ENCODE measurements around the gene CT55.
"Not testable (repeated sequence)": the region's sequence is repeated elsewhere in the genome, so short reads cannot be mapped to it uniquely, and the experiment has no call there.

CT55 gene, protein sequence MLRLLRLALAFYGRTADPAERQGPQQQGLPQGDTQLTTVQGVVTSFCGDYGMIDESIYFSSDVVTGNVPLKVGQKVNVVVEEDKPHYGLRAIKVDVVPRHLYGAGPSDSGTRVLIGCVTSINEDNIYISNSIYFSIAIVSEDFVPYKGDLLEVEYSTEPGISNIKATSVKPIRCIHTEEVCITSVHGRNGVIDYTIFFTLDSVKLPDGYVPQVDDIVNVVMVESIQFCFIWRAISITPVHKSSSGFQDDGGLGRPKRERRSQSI

GRCh38 chrX:135170877-135171519 is at the start of gene CT55:
CT55 (minus strand) TSS chrX:135171398; CDS start chrX:135171171, 227 bp downstream.
- DNase-seq = no peak

GRCh38 chrX:135213200-135213844 is 42.1 kb upstream of the CT55 start:
- no peak for DNase-seq

- DNase-seq = peak in 1 of 2 experiments; percentile 14
Measured at GRCh38 chrX:135206427-135206826, 35.2 kb upstream of the CT55 start.

GRCh38 chrX:135200297-135200696 is 29.1 kb upstream of the CT55 start:
- no peak for DNase-seq

GRCh38 chrX:135194684-135195083 is 23.5 kb upstream of the CT55 start:
- DNase-seq = no peak

DNA sequence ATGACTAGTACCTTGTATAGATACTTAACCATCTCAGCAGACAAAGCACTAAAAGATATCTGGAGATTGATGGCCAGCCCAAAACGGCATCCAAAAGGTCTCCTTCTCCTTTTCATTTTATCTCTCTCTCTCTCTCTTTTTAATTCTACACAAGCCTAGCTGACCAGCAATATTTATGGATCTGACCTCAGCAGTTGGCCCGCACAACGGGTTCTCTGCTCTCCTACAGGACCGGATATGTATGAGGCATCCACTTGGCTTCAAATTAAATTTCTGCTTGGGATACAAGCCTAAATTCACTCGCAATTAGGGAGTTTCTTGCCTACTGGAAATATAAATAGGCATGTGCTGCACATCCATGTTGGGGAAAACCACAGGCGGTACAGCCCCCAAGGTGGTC is 22.5 kb upstream of the CT55 start:
- DNase-seq = no peak

- DNase-seq = no peak
Measured at GRCh38 chrX:135191838-135192237, 20.6 kb upstream of the CT55 start.

DNA sequence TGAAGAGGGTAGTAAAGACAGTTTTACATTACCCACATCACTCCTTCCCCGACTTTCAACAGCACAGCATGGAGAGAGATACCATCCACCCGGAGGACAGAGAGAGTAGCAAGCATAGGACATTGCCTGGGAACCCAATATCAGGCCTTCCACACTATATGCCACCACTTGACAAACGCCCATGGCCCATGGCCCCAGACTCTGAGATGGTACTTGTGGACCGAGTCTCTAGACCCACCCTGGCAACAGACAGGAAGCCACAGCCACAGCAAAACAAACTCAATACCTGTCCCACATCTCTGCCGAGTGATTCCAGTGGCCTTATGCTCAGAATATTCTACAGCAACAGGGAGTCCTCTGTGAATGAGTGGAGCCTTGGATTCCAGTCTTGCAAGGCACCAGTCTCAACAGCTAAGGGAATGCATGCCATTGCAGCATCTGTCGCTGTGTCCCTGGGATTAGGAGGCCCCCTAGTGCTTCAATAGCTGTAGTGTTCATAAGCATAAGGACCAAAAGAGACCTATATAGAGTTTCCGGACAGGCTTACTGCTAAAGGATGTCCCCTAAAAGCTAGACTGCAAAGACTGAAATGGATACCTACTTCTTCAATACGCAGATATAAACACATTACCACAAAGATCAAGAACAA is 14.7 kb upstream of the CT55 start:
- DNase-seq = peak; percentile 60 to 78

DNA sequence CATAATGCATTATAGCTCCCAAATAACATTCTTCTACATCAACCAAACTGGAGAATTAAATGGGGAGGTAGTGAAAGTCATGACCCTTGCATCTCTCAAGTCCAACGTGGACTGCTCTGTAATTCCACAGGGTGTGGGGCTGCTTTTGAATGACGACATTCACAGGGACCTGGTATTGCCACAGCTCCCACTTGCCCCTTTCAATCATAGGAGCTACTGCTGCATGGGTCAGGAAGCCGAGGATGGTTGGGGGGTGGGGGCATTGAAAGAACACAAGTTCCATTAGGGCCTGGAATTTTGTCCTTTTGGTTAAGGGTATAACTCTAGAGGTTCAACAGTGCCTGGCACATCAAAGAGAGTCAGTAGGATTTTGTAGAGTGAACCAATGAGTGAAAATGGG is 7.4 kb upstream of the CT55 start:
- DNase-seq = no peak

DNA sequence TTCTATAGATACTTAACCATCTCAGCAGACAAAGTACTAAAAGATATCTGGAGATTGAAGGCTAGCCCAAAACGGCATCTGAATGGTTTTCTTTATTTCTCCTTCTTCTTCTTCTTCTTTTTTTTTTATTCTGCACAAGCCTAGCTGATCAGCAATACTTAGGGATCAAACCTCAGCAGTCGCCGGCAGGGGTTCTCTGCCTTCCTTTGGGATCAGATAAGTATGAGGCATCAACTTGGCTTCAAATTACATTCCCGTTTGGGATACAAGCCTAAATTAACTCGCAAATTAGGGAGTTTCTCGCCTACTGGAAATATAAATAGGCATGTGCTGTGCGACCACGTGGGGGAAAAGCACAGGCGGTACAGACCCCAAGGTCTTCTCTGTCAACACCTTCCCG is 730 bp downstream of the CT55 start:
- no peak for DNase-seq

GRCh38 chrX:135169534-135169933 is 1.7 kb downstream of the CT55 start:
- not testable (repeated sequence) for DNase-seq

GRCh38 chrX:135168486-135168885 is 2.7 kb downstream of the CT55 start:
- DNase-seq = no peak

- not testable (repeated sequence) for DNase-seq
Measured at GRCh38 chrX:135154688-135155087, 16.5 kb downstream of the CT55 start.

- DNase-seq = not testable (repeated sequence)
Measured at GRCh38 chrX:135126145-135126544, 45.1 kb downstream of the CT55 start.

GRCh38 chrX:135120056-135120576 is 51.1 kb downstream of the CT55 start, which contains the start of gene ETDB:
ETDB (minus strand) TSS chrX:135120526; CDS start chrX:135119261, 1,265 bp downstream.
- not testable (repeated sequence) for DNase-seq

GRCh38 chrX:135116064-135116463 is 55.1 kb downstream of the CT55 start:
- not testable (repeated sequence) for DNase-seq

- no peak for DNase-seq
Measured at GRCh38 chrX:135114392-135114791, 56.8 kb downstream of the CT55 start.

DNA sequence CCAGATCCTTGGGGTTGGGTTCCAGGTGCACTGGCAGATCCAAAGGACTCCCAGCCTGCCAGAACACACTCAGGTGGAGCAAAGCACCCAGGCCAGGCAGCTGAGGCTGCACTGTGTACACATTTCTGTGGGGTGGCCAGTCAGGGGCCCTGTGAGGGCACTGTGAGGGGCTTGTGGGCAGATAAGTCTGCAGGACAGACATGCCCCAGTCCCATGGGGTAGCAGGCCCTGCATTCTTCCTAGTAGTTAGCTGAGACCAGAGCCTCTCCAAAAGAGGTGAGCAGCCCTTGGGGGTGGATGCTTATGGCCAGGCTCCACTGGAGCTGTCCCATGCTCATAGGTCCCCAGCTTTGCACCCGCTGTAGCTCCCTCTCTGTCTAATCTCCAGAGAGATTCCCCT is 58.5 kb downstream of the CT55 start:
- DNase-seq = no peak

- peak in 1 of 2 experiments; percentile 40 for DNase-seq
Measured at GRCh38 chrX:135112096-135112729, 59.0 kb downstream of the CT55 start.

DNA sequence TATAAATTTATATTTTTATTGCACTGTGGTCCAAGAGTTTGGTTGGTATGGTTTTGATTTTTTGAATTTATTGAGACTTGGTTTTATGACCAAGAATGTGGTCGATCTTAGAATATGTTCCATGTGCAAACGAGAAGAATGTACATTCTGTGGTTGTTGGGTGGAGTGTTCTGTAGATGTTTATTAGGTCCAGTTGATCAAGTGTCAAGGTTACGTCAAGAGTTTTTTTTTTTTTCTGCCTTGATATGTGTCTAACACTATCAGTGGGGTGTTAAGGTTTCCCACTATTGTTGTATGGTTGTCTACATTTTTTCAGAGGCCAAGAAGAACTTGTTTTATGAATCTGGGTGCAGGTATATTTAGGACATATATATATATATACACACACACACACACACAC is 61.6 kb downstream of the CT55 start:
- DNase-seq = no peak

Data from NCI-H524 (cell line).